Spleen (tissue), 11 donors: ENCODE data around the gene PSMG3. TPM values are rescaled to one million over a fixed set of nuclear protein-coding genes. Genes with fewer than 3 reads are reported as not detected.
"Not testable (repeated sequence)": the region's sequence is repeated elsewhere in the genome, so short reads cannot be mapped to it uniquely, and the experiment has no call there.

ENCODE experiments used
- DNase-seq: peaks from one replicate; pipeline ENCODE4 v3.0.0-alpha.2; 2020
- H3K27ac ChIP-seq, 8 donors: fragments of 200-600 bp; sonication (generic) in 7 of 8; 1 replicate in 4 of 8; 2 replicates in 4 of 8; pipeline versions ENCODE4 v1.5.0 to v1.8.0; 2016 to 2021; ENCODE audit warnings: inconsistent platforms in 4 of 8, mild to moderate bottlenecking in 4 of 8, moderate library complexity in 1 of 8
- H3K27me3 ChIP-seq, 7 donors: fragments of 200-600 bp; sonication (generic) in 6 of 7; replicated peaks in 1 of 7; 1 replicate in 4 of 7; 2 replicates in 3 of 7; pipeline versions ENCODE4 v1.5.0 to v1.8.0; 2016 to 2021; ENCODE audit warnings: inconsistent platforms in 3 of 7, mild to moderate bottlenecking in 1 of 7
- H3K36me3 ChIP-seq, 6 donors: fragments of 200-600 bp; sonication (generic) in 5 of 6; 1 replicate in 4 of 6; 2 replicates in 2 of 6; pipeline versions ENCODE4 v1.5.0 to v1.8.0; 2016 to 2021; ENCODE audit warnings: inconsistent platforms in 2 of 6
- H3K4me1 ChIP-seq, 6 donors: fragments of 200-600 bp; sonication (generic) in 5 of 6; 1 replicate in 3 of 6; 2 replicates in 3 of 6; pipeline versions ENCODE4 v1.5.0 to v1.8.0; 2016 to 2021; ENCODE audit warnings: inconsistent platforms in 3 of 6
- H3K4me3 ChIP-seq, 8 donors: fragments of 200-600 bp; sonication (generic) in 7 of 8; 1 replicate in 4 of 8; 2 replicates in 4 of 8; pipeline versions ENCODE4 v1.5.0 to v1.8.0; 2016 to 2021; ENCODE audit warnings: inconsistent platforms in 4 of 8, mild to moderate bottlenecking in 4 of 8, moderate library complexity in 2 of 8
- H3K9me3 ChIP-seq, 8 donors: fragments of 200-600 bp; sonication (generic) in 7 of 8; 1 replicate in 4 of 8; 2 replicates in 4 of 8; pipeline versions ENCODE4 v1.5.0 to v1.8.0; 2016 to 2021; ENCODE audit warnings: inconsistent platforms in 4 of 8
- CTCF ChIP-seq, 11 experiments: fragments of 200-600 bp in 7 of 11; fragments of 450-650 bp in 4 of 11; sonication (generic) in 4 of 11; IDR thresholded peaks in 8 of 11; conservative IDR thresholded peaks in 3 of 11; 1 replicate in 7 of 11; 2 replicates in 4 of 11; pipeline versions ENCODE4 v1.4.0 to v1.8.0; 2016 to 2021; ENCODE audit warnings: antibody characterized with exemption in 11 of 11, inconsistent platforms in 4 of 11, mild to moderate bottlenecking in 1 of 11
- POLR2A ChIP-seq, 3 donors: fragments of 450-650 bp; IDR thresholded peaks; one replicate each; pipeline ENCODE4 v1.5.1; 2017; ENCODE audit warnings: antibody characterized with exemption in 3 of 3, mild to moderate bottlenecking in 1 of 3
- POLR2AphosphoS5 ChIP-seq, 3 donors: sonication (generic); formaldehyde crosslinking; IDR thresholded peaks; one replicate each; pipeline ENCODE4 v1.5.1; 2017; ENCODE audit warnings: antibody characterized with exemption in 3 of 3
- WGBS, 5 donors: extraction: QIAGEN DNeasy Blood & Tissue Kit in 3 of 5; methylation state at CpG; one replicate each; pipeline versions ENCODE4 v1.1.5 to v1.1.7; 2013 to 2018; 5-methylcytosine and 5-hydroxymethylcytosine counted together
- intact Hi-C: fragments of 100-400 bp; cut with DNase I; formaldehyde crosslinking; loops from one replicate; pipeline ENCODE4 v1.15.0; 2023; ENCODE audit warnings: low total_unique reads
- polyA plus RNA-seq, 3 donors: library from polyadenylated mRNA; stranded (reverse); fragments of 200-250 nt; gene quantifications; one replicate each; pipeline ENCODE4 v1.2.1, GENCODE V29; 2013
- total RNA-seq, 7 donors: library from RNA; depleted of rRNA in 3 of 7; stranded (reverse); fragments of >200 nt in 3 of 7; fragmentation: NEBNext Ultra II Directional in 4 of 7; extraction: Animal tissue kit (Norgen Biotek cat#: 25700) in 4 of 7; gene quantifications; one replicate each; pipeline versions ENCODE4 v1.1.0 to v1.2.1, GENCODE V29; 2016 to 2021
- donor health status: healthy with polysubstance abuse.
- donor health status: DM: no; HTN: no; CAD: no; lungs with moderate emphysema.
- donor health status: DM: no; HTN: no; CAD: no.
- donor health status: Bipolar disorder and iron deficiency.
- donor health status: healthy.
- donor health status: DM: no; HTN: no; CAD: no.
- donor health status: DM: yes; HTN: yes; CAD: no.

PSMG3 gene
- total and polyA plus RNA-seq, 10 donors, result 18.2 to 89.9 (median 30.9) TPM

DNA sequence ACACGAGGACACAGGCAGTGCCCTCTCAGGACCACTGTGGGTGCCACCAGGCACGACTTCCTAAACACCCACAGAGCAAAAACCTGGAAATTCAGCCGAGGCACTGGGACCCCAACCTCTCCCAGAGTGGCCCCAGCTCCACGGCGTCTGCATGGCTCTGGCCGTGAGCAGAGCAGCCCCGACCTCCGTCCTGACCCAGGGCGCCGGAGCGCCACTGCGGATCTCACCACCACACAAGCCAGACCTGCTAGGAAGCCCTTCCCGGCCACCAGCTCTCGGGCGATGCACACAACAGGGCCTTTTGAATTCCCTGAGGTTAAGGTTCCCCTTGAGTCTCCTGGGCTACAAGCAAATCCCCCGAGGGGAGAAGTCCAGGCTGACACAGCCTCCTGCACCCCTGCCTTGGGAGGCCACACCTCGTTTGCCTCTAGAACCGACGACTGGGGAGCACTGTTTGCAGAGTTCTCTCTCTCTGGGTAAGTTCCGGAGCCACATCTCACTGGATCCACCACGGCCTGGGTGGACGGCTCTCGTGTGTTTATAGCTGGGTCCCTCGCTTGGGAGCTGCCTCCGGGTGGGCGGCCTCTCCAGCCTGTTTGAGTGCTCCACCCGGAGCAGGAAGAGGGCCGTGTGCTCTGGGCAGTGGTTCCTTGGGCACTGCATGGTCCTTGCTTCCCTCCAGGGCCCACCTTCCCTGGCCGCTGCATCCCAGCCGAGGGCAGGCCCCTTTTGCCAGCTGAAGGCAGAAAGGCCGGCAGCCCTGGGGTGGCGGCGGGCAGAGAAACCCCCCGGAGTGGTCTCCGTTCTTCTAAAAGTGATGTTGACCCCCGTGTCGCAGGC lies 15.5 kb upstream of the PSMG3 start:
- no peak for DNase-seq
- 86 to 94% (median 90%) methylated on average over 20 to 37 of the region's 37 CpGs for WGBS, 5 donors

DNA sequence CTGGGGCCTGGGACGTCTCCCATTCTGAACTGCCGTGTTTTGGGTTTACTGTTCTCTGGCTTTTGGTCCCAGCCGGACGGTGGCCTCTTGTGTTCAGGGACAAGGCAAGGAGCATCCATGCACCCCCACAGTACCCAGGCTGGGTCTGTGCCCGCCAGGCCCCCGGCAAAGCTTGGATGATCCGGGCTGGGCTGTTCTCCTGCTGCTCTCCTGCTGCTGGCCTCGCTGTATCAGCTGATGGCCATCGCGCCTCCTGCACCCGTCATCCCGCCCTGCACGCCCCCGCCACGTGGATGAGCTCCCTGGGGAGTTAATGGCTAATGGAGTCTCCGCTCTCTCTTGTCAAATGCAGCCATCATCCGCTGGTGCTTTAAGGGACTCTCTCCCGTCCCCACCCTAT lies 14.9 kb upstream of the PSMG3 start:
- intact Hi-C loops, result no loop called here
- Histone ChIP-seq H3K27me3 (peaks cover 0 to 29% (median under 1%) of the 10 kb centered on the region in 7 donors), H3K4me3 (no peak overlapping the region), H3K27ac (no peak overlapping the region), H3K9me3 (peaks cover 0 to 10% (median 4%) of the 10 kb centered on the region in 8 donors), H3K4me1 (peaks cover 0 to 3% (median 1%) of the 10 kb centered on the region in 6 donors), H3K36me3 (no peaks in the 10 kb centered on the region)
- 92 to 97% (median 95%) methylated on average over 17 to 18 of the region's 18 CpGs for WGBS, 5 donors
- no peak for DNase-seq
- TF ChIP-seq CTCF (IDR thresholded peaks at IDR 0.05 in 8 of 11, conservative IDR thresholded peaks at IDR 0.05 in 3 of 11) (no peak), POLR2AphosphoS5 (IDR thresholded peaks at IDR 0.05) (no peak), POLR2A (IDR thresholded peaks at IDR 0.05) (no peak)

More for the DNA sequence above, 15.5 kb upstream of the PSMG3 start:
- H3K27me3 ChIP-seq, result peaks cover 0 to 36% (median 7%) of the 10 kb centered on the region in 7 donors
- H3K36me3 ChIP-seq, result no peaks in the 10 kb centered on the region
- H3K4me3 ChIP-seq, result no peak overlapping the region
- H3K27ac ChIP-seq, result no peak overlapping the region
- no peaks in the 10 kb centered on the region for H3K4me1 ChIP-seq
- intact Hi-C loops, result no loop called here
- TF ChIP-seq CTCF (IDR thresholded peaks at IDR 0.05 in 8 of 11, conservative IDR thresholded peaks at IDR 0.05 in 3 of 11) (no peak), POLR2AphosphoS5 (IDR thresholded peaks at IDR 0.05) (no peak), POLR2A (IDR thresholded peaks at IDR 0.05) (no peak)
- H3K9me3 ChIP-seq, result peaks cover 0 to 10% (median 4%) of the 10 kb centered on the region in 8 donors

DNA sequence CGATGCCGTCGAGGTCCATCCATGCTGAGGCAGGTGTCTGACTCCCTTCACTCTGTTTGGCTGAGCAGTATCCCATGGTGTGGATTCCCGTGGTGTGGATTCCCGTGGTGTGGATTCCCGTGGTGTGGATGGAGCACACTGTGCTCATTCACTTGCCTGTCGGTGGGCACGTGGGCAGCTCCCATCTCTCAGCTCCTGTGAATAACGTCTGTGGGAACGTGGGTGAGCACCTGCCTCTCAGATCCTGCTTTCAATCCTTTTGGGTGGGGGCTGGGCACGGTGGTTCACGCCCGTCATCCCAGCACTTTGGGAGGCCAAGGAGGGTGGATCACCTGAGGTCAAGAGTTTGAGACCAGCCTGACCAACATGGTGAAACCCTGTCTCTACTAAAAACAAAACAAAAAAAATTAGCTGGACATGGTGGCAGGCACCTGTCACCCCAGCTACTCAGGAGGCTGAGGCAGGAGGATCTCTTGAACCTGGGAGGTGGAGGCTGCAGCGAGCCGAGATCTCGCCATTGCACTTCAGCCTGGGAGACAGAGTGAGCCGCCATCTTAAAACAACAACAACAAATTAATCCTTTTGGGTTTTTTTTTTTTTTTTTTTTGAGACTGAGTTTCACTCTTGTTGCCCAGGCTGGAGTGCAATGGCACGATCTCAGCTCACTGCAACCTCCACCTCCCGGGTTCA lies 13.6 kb upstream of the PSMG3 start:
- H3K9me3 ChIP-seq, DNase-seq, H3K27ac ChIP-seq, H3K36me3 ChIP-seq, intact Hi-C loops, H3K4me3 ChIP-seq: not testable (repeated sequence)
- 81 to 91% (median 88%) methylated on average over 18 to 19 of the region's 19 CpGs for WGBS, 5 donors
- peaks cover 0 to 16% (median 0%) of the 10 kb centered on the region in 7 donors for H3K27me3 ChIP-seq
- peaks cover 0 to 12% (median 10%) of the 10 kb centered on the region in 6 donors for H3K4me1 ChIP-seq

DNA sequence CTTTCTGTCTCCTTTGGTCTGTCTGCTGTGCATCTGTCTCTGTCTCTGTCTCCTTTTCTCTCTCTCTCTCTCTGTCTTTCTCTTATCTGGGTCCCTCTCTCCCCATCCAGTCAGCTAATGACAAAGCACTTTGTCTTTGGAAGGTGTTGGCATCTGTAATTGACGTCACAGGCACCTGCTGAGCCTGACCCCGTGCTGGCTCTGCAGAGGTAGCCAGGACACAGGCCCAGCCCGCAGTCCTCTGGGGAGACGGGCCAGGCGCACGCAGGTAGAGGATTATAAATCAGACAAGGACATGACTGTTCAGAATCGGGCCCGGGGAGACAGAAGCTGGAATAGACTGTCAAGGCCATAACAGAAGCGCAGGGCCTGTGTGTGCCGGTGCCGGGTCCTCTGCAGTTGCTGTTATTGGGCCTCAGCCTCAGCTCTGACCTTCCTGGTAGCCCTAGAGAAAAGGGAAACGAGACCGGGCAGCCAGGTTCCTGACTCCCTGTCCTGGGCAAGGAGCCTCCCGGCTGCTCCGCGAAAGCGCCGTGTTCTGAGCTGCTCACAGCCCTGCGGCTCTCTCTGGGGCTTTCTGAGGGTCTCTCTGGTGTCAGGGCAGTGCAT lies 10.7 kb upstream of the PSMG3 start:
- no peak for DNase-seq

More for the DNA sequence above, 10.7 kb upstream of the PSMG3 start:
- 88 to 93% (median 92%) methylated on average over 18 to 19 of the region's 19 CpGs for WGBS, 5 donors
- intact Hi-C loops, result no loop called here
- no peak overlapping the region for H3K4me3 ChIP-seq
- TF ChIP-seq POLR2AphosphoS5 (IDR thresholded peaks at IDR 0.05) (no peak), CTCF (IDR thresholded peaks at IDR 0.05 in 8 of 11, conservative IDR thresholded peaks at IDR 0.05 in 3 of 11) (no peak), POLR2A (IDR thresholded peaks at IDR 0.05) (no peak)
- H3K36me3 ChIP-seq, result no peaks in the 10 kb centered on the region
- H3K9me3 ChIP-seq, result no peaks in the 10 kb centered on the region
- no peak overlapping the region for H3K27ac ChIP-seq
- H3K4me1 ChIP-seq, result peaks cover 0 to 12% (median 10%) of the 10 kb centered on the region in 6 donors
- H3K27me3 ChIP-seq, result no peaks in the 10 kb centered on the region
